Erythroblast (primary cell): ENCODE results near the gene TCEANC.
"Not testable (repeated sequence)": the region's sequence is repeated elsewhere in the genome, so short reads cannot be mapped to it uniquely, and the experiment has no call there.

Source experiments
- GATA1 ChIP-seq: IDR thresholded peaks from 2 replicates; pipeline ENCODE4 v1.6.1; 2011; ENCODE audit warnings: low read depth, mild to moderate bottlenecking, control low read depth, low read length, moderate library complexity
- POLR2A ChIP-seq: IDR thresholded peaks from 2 replicates; pipeline ENCODE4 v1.6.1; 2011; ENCODE audit warnings: mild to moderate bottlenecking, low read length

- TF ChIP-seq POLR2A, GATA1: not testable (repeated sequence)
Measured at GRCh38 chrX:13641684-13642083, 11.3 kb upstream of the TCEANC start.
